Lung (tissue), 12 donors: Measurements from ENCODE around the gene GCSAM. TPM values are rescaled to one million over a fixed set of nuclear protein-coding genes. Genes with fewer than 3 reads are reported as not detected.

ENCODE experiments used
- ATAC-seq: fragments of 200-7000 bp; cut with Tn5 transposase; one replicate; pipeline ENCODE4 v1.9.1; 2020; ENCODE audit warnings: moderate number of reproducible peaks; ENCODE audit not compliant: insufficient read depth, low FRiP score
- DNase-seq, 3 donors: peaks; one replicate each; pipeline ENCODE4 v3.0.0-alpha.2; 2013 to 2017
- H3K27ac ChIP-seq, 2 donors: one replicate each; pipeline ENCODE4 v1.5.1; 2013; ENCODE audit warnings: mild to moderate bottlenecking in 2 of 2, moderate library complexity in 2 of 2, control low read depth in 1 of 2, inconsistent platforms in 1 of 2, low read depth in 1 of 2, low read length in 1 of 2
- H3K27me3 ChIP-seq, 3 donors: one replicate each; pipeline ENCODE4 v1.5.1; 2013; ENCODE audit warnings: low read length in 2 of 3; ENCODE audit not compliant: control insufficient read depth in 3 of 3, insufficient read depth in 3 of 3
- H3K36me3 ChIP-seq, 4 donors: one replicate each; pipeline ENCODE4 v1.5.1; 2013; ENCODE audit warnings: low read length in 4 of 4, mild to moderate bottlenecking in 1 of 4, moderate library complexity in 1 of 4; ENCODE audit not compliant: control insufficient read depth in 4 of 4, insufficient read depth in 4 of 4
- H3K4me1 ChIP-seq, 5 donors: one replicate each; pipeline ENCODE4 v1.5.1; 2013; ENCODE audit warnings: low read length in 5 of 5, mild to moderate bottlenecking in 2 of 5, moderate library complexity in 1 of 5; ENCODE audit not compliant: control insufficient read depth in 5 of 5, insufficient read depth in 5 of 5
- H3K4me3 ChIP-seq: one replicate; pipeline ENCODE4 v1.5.1; 2013; ENCODE audit warnings: mild to moderate bottlenecking, control low read depth, moderate library complexity
- H3K9ac ChIP-seq, 2 donors: one replicate each; pipeline ENCODE4 v1.5.1; 2013; ENCODE audit warnings: low read length in 2 of 2, control low read depth in 1 of 2; ENCODE audit not compliant: insufficient read depth in 1 of 2
- H3K9me3 ChIP-seq, 4 donors: one replicate each; pipeline ENCODE4 v1.5.1; 2013; ENCODE audit warnings: low read length in 3 of 4, mild to moderate bottlenecking in 1 of 4, moderate library complexity in 1 of 4; ENCODE audit not compliant: control insufficient read depth in 4 of 4, insufficient read depth in 3 of 4
- CTCF ChIP-seq: IDR thresholded peaks from 2 replicates; pipeline ENCODE4 v1.5.1; 2012; ENCODE audit warnings: mild to moderate bottlenecking; ENCODE audit errors: control extremely low read depth, extremely low read depth
- WGBS, 2 donors: extraction: QIAGEN DNeasy Blood & Tissue Kit; methylation state at CpG; one replicate each; pipeline ENCODE4 v1.1.7; 2013; 5-methylcytosine and 5-hydroxymethylcytosine counted together
- polyA plus RNA-seq, 2 donors: library from polyadenylated mRNA; stranded (reverse); fragments of 200-250 nt; gene quantifications; one replicate each; pipeline ENCODE4 v1.2.1, GENCODE V29; 2013
- total RNA-seq, 2 donors: library from RNA; depleted of rRNA in 1 of 2; stranded (reverse); fragments of >200 nt in 1 of 2; gene quantifications; one replicate each; pipeline ENCODE4 v1.2.1, GENCODE V29; 2014 to 2021
- donor health status: control.
- donor health status: control.
- donor health status: Bipolar disorder and iron deficiency.
- donor health status: healthy.
- donor health status: DM: yes; HTN: yes; CAD: no.

Gene GCSAM
- total and polyA plus RNA-seq, 4 donors = 0.14 to 0.97 (median 0.47) TPM

GRCh38 chr3:112088944-112089343, 44.1 kb downstream of the GCSAM start:
- DNase-seq (no peak), ATAC-seq (no peak)
- TF ChIP-seq CTCF = no peak
- Histone ChIP-seq H3K27me3 (peaks cover 0 to 6% (median 0%) of the 10 kb centered on the region in 3 donors), H3K4me3 (no peak overlapping the region), H3K27ac (no peak overlapping the region), H3K36me3 (peaks cover 0 to 1% (median 0%) of the 10 kb centered on the region in 4 donors), H3K4me1 (peaks cover 0 to 32% (median 13%) of the 10 kb centered on the region in 5 donors), H3K9ac (no peak overlapping the region), H3K9me3 (no peaks in the 10 kb centered on the region)
- 71 to 74% methylated on average over 4 of the region's 4 CpGs for WGBS, 2 donors

- H3K4me3 ChIP-seq = no peak overlapping the region
- no peak overlapping the region for H3K9ac ChIP-seq
- peak overlapping the region; percentile 28 to 77 for H3K27ac ChIP-seq
- peaks cover 0 to 11% (median 0%) of the 10 kb centered on the region in 3 donors for H3K27me3 ChIP-seq
- TF ChIP-seq CTCF = no peak
- ATAC-seq = no peak
- peaks cover 0 to 27% (median 8%) of the 10 kb centered on the region in 5 donors for H3K4me1 ChIP-seq
- no peaks in the 10 kb centered on the region for H3K36me3 ChIP-seq
- WGBS, 2 donors = 79 to 86% methylated on average over 5 of the region's 5 CpGs
- H3K9me3 ChIP-seq = no peaks in the 10 kb centered on the region
- DNase-seq = no peak
Observed at GRCh38 chr3:112087746-112088145, 45.3 kb downstream of the GCSAM start.

- Histone ChIP-seq H3K27ac (peak overlapping the region; percentile 63 to 72), H3K4me1 (peaks cover 0 to 22% (median 3%) of the 10 kb centered on the region in 5 donors), H3K4me3 (peak overlapping the region; percentile 4), H3K9me3 (no peaks in the 10 kb centered on the region), H3K9ac (peak overlapping the region in 1 of 2 donors; percentile 57), H3K27me3 (peaks cover 0 to 11% (median 0%) of the 10 kb centered on the region in 3 donors), H3K36me3 (no peaks in the 10 kb centered on the region)
- no peak for DNase-seq
- TF ChIP-seq CTCF = no peak
- 33 to 40% methylated on average over 13 to 14 of the region's 14 CpGs for WGBS, 2 donors
- ATAC-seq = no peak
Observed at GRCh38 chr3:112086875-112087524, 46.0 kb downstream of the GCSAM start.
